LNCAP (cell line): Measurements from ENCODE around the gene TMEM170B.

ENCODE experiments used
- CTCF ChIP-seq: fragments of 450-650 bp; IDR thresholded peaks from 2 replicates; pipeline ENCODE4 v1.5.1; 2017; ENCODE audit warnings: mild to moderate bottlenecking

TMEM170B gene

GRCh38 chr6:11580686-11581405 lies 43.3 kb downstream of the TMEM170B start:
- TF ChIP-seq CTCF: no peak

GRCh38 chr6:11584244-11584643 lies 46.7 kb downstream of the TMEM170B start:
- TF ChIP-seq CTCF: no peak

GRCh38 chr6:11585426-11586016 lies 48.0 kb downstream of the TMEM170B start:
- peak; percentile 61 for TF ChIP-seq CTCF

GRCh38 chr6:11586117-11586516 lies 48.6 kb downstream of the TMEM170B start:
- TF ChIP-seq CTCF: no peak

- TF ChIP-seq CTCF: no peak
Measured at GRCh38 chr6:11586536-11586935, 49.0 kb downstream of the TMEM170B start.

- no peak for TF ChIP-seq CTCF
Measured at GRCh38 chr6:11589261-11589660, 51.7 kb downstream of the TMEM170B start.

GRCh38 chr6:11592294-11592906 lies 54.9 kb downstream of the TMEM170B start:
- no peak for TF ChIP-seq CTCF
